K562 (cell line): ENCODE results near the gene MT2A. TPM values are rescaled to one million over a fixed set of nuclear protein-coding genes. Genes with fewer than 3 reads are reported as not detected.
A peak's percentile ranks its signal among the peaks of the same experiment; 100 is the strongest.

Source experiments
- CBX5 ChIP-seq: IDR thresholded peaks from 2 replicates; pipeline ENCODE4 v1.6.1; 2014; ENCODE audit warnings: low read depth, borderline replicate concordance
- CBX8 ChIP-seq: fragments of 200-600 bp; sonication (generic); IDR thresholded peaks from 2 replicates; pipeline ENCODE4 v1.6.1; 2012; ENCODE audit warnings: borderline replicate concordance, mixed run types, low read depth, mild to moderate bottlenecking, moderate library complexity, mixed read lengths, low read length, control low read depth, inconsistent platforms; ENCODE audit not compliant: poor library complexity, severe bottlenecking; ENCODE audit errors: extremely low read depth
- CSDE1 ChIP-seq, 2 experiments: fragments of 450-650 bp; IDR thresholded peaks; 2 replicates each; pipeline ENCODE4 v1.6.1; 2016; ENCODE audit warnings: mild to moderate bottlenecking in 1 of 2
- CTCF ChIP-seq, 3 experiments: IDR thresholded peaks in 2 of 3; conservative IDR thresholded peaks in 1 of 3; 2 replicates each; pipeline ENCODE4 v1.5.1; 2011 to 2012; ENCODE audit warnings: low read length in 3 of 3, mild to moderate bottlenecking in 3 of 3, control low read depth in 2 of 3, improper control_type of control experiment in 1 of 3, inconsistent platforms in 1 of 3, low read depth in 1 of 3, mixed read lengths in 1 of 3, moderate library complexity in 1 of 3; ENCODE audit not compliant: insufficient read depth in 2 of 3
- EHMT2 ChIP-seq: fragments of 450-650 bp; IDR thresholded peaks from 2 replicates; pipeline ENCODE4 v1.6.1; 2018; ENCODE audit warnings: antibody characterized with exemption
- GATAD2A ChIP-seq: fragments of 450-650 bp; IDR thresholded peaks from 2 replicates; pipeline ENCODE4 v1.6.1; 2017
- JUN ChIP-seq, 2 experiments: sonication (generic) in 1 of 2; formaldehyde crosslinking in 1 of 2; IDR thresholded peaks; 2 replicates each; pipeline versions ENCODE4 v1.6.1 to v1.8.0; 2012 to 2022; ENCODE audit warnings: borderline replicate concordance in 2 of 2, mild to moderate bottlenecking in 2 of 2, improper control_type of control experiment in 1 of 2, low read depth in 1 of 2, low read length in 1 of 2, missing genetic modification reagents in 1 of 2
- LCOR ChIP-seq: sonication (generic); formaldehyde crosslinking; IDR thresholded peaks from 2 replicates; pipeline ENCODE4 v1.8.0; 2022; ENCODE audit warnings: mild to moderate bottlenecking, missing genetic modification reagents
- MITF ChIP-seq: IDR thresholded peaks from 2 replicates; pipeline ENCODE4 v1.6.1; 2014; ENCODE audit warnings: antibody characterized with exemption
- NCOA1 ChIP-seq: fragments of 450-650 bp; IDR thresholded peaks from 2 replicates; pipeline ENCODE4 v1.6.1; 2016; ENCODE audit warnings: low read depth
- TRIM24 ChIP-seq, 2 experiments: fragments of 450-650 bp; IDR thresholded peaks; 2 replicates each; pipeline ENCODE4 v1.6.1; 2016
- UBTF ChIP-seq, 2 experiments: IDR thresholded peaks; 2 replicates each; pipeline ENCODE4 v1.6.1; 2012; ENCODE audit warnings: improper control_type of control experiment in 2 of 2, low read depth in 2 of 2, low read length in 2 of 2, borderline replicate concordance in 1 of 2
- YY1 ChIP-seq, 3 experiments: IDR thresholded peaks; 2 replicates each; pipeline ENCODE4 v1.6.1; 2011; ENCODE audit warnings: low read length in 2 of 3, mild to moderate bottlenecking in 2 of 3, moderate library complexity in 2 of 3, borderline replicate concordance in 1 of 3, control low read depth in 1 of 3, low read depth in 1 of 3; ENCODE audit not compliant: insufficient read depth in 3 of 3, insufficient replicate concordance in 2 of 3, control insufficient read depth in 1 of 3, insufficient read length in 1 of 3; ENCODE audit errors: extremely low read depth in 1 of 3
- ZBTB12 ChIP-seq: fragments of 250-450 bp; sonication (Bioruptor Pico); IDR thresholded peaks from 2 replicates; pipeline ENCODE4 v1.4.0; 2020
- ZBTB43 ChIP-seq: sonication (generic); formaldehyde crosslinking; IDR thresholded peaks from 2 replicates; pipeline ENCODE4 v1.8.0; 2023; ENCODE audit warnings: mild to moderate bottlenecking, missing genetic modification reagents
- ZNF124 ChIP-seq: sonication (generic); formaldehyde crosslinking; IDR thresholded peaks from 2 replicates; pipeline ENCODE4 v1.8.1; 2022; ENCODE audit warnings: missing genetic modification reagents
- ZNF263 ChIP-seq: sonication (generic); formaldehyde crosslinking; IDR thresholded peaks from 2 replicates; pipeline ENCODE4 v1.8.0; 2022; ENCODE audit warnings: mild to moderate bottlenecking, missing genetic modification reagents, borderline replicate concordance
- polyA plus RNA-seq, 8 experiments: library from polyadenylated mRNA; depleted of rRNA in 4 of 8; stranded (reverse) in 5 of 8; unstranded in 3 of 8; fragments of >200 nt; fragmentation: Nextera tagmentation in 2 of 8; fragmentation: Illumina TruSeq in 1 of 8; extraction: Ambion mirVana in 2 of 8; extraction: Trizol in 1 of 8; gene quantifications; 2 replicates each; pipeline versions ENCODE4 v1.2.1 to v1.2.3, GENCODE V29; 2011 to 2014; ENCODE audit warnings: inconsistent platforms in 1 of 8, missing spikeins in 1 of 8
- total RNA-seq, 7 experiments: library from RNA; depleted of rRNA in 6 of 7; stranded (reverse); fragments of >200 nt in 6 of 7; fragmentation: Illumina TruSeq in 2 of 7; extraction: Trizol in 2 of 7; gene quantifications; 2 replicates each; pipeline versions ENCODE4 v1.2.1 to v1.2.3, GENCODE V29; 2011 to 2021; ENCODE audit warnings: low replicate concordance in 1 of 7

Gene MT2A
- total and polyA plus RNA-seq, 9 of the 15 experiments (the other 6 are each of a cell fraction or from before 2014, with no cell fraction given) = 2.0 to 16.9 (median 8.5) TPM

- no peak for TF ChIP-seq CBX8
- TF ChIP-seq EHMT2 = no peak
- TF ChIP-seq GATAD2A = 0 out of 2 replicates have a peak, but pooled peaks have one; percentile 46
- TF ChIP-seq ZBTB12 (CRISPR knock-in tag) = no peak
- TF ChIP-seq CBX5 = no peak
- peak in 2 of 3 experiments; percentile 10 to 41 for TF ChIP-seq YY1 (IDR thresholded peaks at IDR 0.05; ENCODE audit: borderline replicate concordance in 1 of 3, control insufficient read depth in 1 of 3, extremely low read depth in 1 of 3, insufficient read depth in 3 of 3, insufficient read length in 1 of 3, insufficient replicate concordance in 2 of 3, low read depth in 1 of 3, low read length in 2 of 3)
- 0 out of 4 replicates have a peak, but pooled peaks of 1 of the 2 experiments have one; percentile 24 for TF ChIP-seq TRIM24 (IDR thresholded peaks at IDR 0.05)
- no peak for TF ChIP-seq MITF
- TF ChIP-seq ZNF124 (CRISPR knock-in tag) = no peak
- TF ChIP-seq UBTF (IDR thresholded peaks at IDR 0.05; ENCODE audit: borderline replicate concordance in 1 of 2, low read depth in 2 of 2, low read length in 2 of 2) = peak in 1 of 2 experiments; percentile 80; a peak in 1 of 4 replicates
- TF ChIP-seq ZBTB43 (CRISPR knock-in tag) = no peak
- TF ChIP-seq LCOR (CRISPR knock-in tag) = no peak
- TF ChIP-seq CSDE1 (IDR thresholded peaks at IDR 0.05) = no peak
- TF ChIP-seq CTCF (IDR thresholded peaks at IDR 0.05 in 2 of 3, conservative IDR thresholded peaks at IDR 0.05 in 1 of 3; ENCODE audit: insufficient read depth in 2 of 3, low read depth in 1 of 3, low read length in 3 of 3) = no peak
- no peak for TF ChIP-seq NCOA1
- TF ChIP-seq JUN (IDR thresholded peaks at IDR 0.05; ENCODE audit: borderline replicate concordance, low read depth, low read length) = peak; percentile 85
- no peak for TF ChIP-seq JUN (CRISPR knock-in tag; IDR thresholded peaks at IDR 0.05; ENCODE audit: borderline replicate concordance)
- no peak for TF ChIP-seq ZNF263 (CRISPR knock-in tag)
Observed at GRCh38 chr16:56608043-56608875, at the start of gene MT2A (continued).
